Measurements from ENCODE around the gene CCDC92. TPM values are rescaled to one million over a fixed set of nuclear protein-coding genes. Genes with fewer than 3 reads are reported as not detected.

Gene CCDC92
- total RNA-seq, 4 donors from 2014 or later = 6.5 to 17.1 (median 10.6) TPM

DNA sequence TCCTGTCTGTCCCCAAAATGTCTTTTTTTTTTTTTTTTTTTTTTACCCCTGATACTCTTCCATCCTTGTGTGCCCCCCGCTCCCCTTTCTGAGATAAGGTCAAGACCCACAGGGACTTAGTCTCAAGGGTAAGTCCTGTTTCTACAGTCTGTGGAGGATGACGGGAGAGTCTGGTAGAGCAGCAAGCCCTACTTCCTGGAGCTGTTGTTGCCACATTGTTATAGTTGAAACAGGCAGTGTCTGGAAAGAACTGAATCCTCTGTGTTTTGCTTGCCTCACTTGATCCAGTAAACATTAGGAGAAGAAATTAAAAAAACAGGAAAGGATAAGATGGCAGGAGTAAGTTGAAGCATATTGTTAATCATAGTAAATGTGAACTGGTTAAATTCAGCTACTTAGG, 45.9 kb upstream of the CCDC92 start:
- TF ChIP-seq POLR2AphosphoS5 (IDR thresholded peaks at IDR 0.05) (no peak), EP300 (IDR thresholded peaks at IDR 0.05) (no peak), POLR2A (IDR thresholded peaks at IDR 0.05) (no peak)
- TF ChIP-seq, protein P1, sequence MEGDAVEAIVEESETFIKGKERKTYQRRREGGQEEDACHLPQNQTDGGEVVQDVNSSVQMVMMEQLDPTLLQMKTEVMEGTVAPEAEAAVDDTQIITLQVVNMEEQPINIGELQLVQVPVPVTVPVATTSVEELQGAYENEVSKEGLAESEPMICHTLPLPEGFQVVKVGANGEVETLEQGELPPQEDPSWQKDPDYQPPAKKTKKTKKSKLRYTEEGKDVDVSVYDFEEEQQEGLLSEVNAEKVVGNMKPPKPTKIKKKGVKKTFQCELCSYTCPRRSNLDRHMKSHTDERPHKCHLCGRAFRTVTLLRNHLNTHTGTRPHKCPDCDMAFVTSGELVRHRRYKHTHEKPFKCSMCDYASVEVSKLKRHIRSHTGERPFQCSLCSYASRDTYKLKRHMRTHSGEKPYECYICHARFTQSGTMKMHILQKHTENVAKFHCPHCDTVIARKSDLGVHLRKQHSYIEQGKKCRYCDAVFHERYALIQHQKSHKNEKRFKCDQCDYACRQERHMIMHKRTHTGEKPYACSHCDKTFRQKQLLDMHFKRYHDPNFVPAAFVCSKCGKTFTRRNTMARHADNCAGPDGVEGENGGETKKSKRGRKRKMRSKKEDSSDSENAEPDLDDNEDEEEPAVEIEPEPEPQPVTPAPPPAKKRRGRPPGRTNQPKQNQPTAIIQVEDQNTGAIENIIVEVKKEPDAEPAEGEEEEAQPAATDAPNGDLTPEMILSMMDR (IDR thresholded peaks at IDR 0.05) = no peak
- WGBS = 81% methylated on average over 2 of the region's 2 CpGs
- Histone ChIP-seq H3K36me3 (peaks cover 7% of the 10 kb centered on the region), H3K4me1 (peaks cover 5% of the 10 kb centered on the region), H3K27me3 (no peaks in the 10 kb centered on the region), H3K4me3 (no peak overlapping the region), H3K9me3 (no peaks in the 10 kb centered on the region), H3K27ac (no peak overlapping the region)
- no peak for DNase-seq (ENCODE audit: low spot score in 2 of 2)

DNA sequence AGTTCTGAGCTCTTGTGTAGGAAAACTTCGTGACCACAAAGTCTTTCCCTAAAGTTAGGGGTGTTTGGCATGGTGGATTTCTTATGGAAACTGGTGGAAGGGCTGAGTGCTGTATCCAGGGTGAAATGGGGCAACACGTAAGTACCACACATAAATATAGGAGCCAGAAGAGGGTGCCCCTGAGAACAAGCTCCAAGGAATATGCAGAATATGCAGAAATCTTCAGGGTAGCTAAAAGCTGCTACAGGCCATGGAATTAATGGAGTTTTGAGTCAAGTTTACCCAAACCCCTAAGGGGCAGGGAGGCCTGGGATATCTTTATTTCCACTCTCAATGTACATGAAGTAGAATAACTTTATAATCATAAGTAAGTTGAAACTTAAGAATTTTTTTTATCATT, 44.4 kb upstream of the CCDC92 start:
- Histone ChIP-seq H3K4me3 (no peak overlapping the region), H3K36me3 (peaks cover 21% of the 10 kb centered on the region), H3K27ac (no peak overlapping the region), H3K27me3 (no peaks in the 10 kb centered on the region), H3K4me1 (peaks cover 5% of the 10 kb centered on the region), H3K9me3 (no peaks in the 10 kb centered on the region)
- no peak for DNase-seq (ENCODE audit: low spot score in 2 of 2)
- WGBS = 97% methylated on average over 2 of the region's 2 CpGs
- TF ChIP-seq, protein P1 (IDR thresholded peaks at IDR 0.05) = no peak
- TF ChIP-seq POLR2AphosphoS5 (IDR thresholded peaks at IDR 0.05) = no peak
- no peak for TF ChIP-seq EP300 (IDR thresholded peaks at IDR 0.05)
- no peak for TF ChIP-seq POLR2A (IDR thresholded peaks at IDR 0.05)

DNA sequence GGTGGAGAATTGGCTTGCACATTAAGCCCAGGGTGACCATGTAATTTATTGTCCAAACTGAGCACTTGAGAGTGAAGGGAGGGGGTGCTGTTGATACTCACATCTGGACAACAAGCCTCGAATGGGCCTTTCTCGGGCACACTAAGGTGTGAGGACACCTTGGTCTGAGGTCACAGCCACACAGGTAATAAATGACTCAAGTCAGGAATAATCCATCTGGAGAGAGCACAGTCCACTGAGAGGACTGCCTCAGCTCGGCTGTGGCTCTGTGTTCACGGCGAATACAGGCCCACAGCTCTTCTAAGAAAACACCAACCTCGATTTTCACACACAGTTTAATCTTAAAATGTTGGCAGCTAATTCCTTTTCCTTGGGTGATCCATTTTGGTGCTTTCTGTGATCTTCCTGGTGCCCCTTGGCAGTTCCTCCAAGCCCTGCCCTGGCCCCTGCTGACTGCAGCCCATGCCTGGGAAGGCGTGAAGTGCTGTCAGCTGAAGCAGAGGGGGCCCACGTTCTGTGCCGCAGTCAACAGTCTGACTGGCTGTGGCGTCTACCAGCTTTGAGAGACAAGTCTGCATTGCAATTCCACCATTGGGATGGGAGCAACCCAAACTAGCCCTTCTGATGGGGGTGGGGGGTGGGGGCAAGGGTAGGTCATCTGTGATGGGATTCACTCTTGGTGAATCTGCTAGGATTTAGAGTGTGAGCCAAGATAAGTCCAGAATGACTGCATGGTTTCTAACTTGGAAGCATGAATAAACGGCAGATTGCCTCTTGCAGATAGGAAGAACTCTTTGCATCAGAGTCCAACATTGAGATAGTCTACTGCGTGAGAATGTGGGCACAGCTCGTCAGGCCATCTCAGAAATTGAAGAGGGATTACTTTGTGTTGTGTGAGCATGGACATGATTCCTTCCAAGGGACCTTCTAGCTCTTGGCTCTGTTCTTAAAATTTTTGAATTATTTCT, 43.1 kb upstream of the CCDC92 start:
- Histone ChIP-seq H3K36me3 (peaks cover 33% of the 10 kb centered on the region), H3K27ac (no peak overlapping the region), H3K4me1 (peaks cover 3% of the 10 kb centered on the region), H3K4me3 (no peak overlapping the region), H3K9me3 (no peaks in the 10 kb centered on the region), H3K27me3 (no peaks in the 10 kb centered on the region)
- WGBS = 95% methylated on average over 12 of the region's 13 CpGs
- no peak for DNase-seq (ENCODE audit: low spot score in 2 of 2)
- TF ChIP-seq POLR2AphosphoS5 (IDR thresholded peaks at IDR 0.05) (no peak), POLR2A (IDR thresholded peaks at IDR 0.05) (no peak)
- TF ChIP-seq, protein P1 (IDR thresholded peaks at IDR 0.05) = no peak

DNA sequence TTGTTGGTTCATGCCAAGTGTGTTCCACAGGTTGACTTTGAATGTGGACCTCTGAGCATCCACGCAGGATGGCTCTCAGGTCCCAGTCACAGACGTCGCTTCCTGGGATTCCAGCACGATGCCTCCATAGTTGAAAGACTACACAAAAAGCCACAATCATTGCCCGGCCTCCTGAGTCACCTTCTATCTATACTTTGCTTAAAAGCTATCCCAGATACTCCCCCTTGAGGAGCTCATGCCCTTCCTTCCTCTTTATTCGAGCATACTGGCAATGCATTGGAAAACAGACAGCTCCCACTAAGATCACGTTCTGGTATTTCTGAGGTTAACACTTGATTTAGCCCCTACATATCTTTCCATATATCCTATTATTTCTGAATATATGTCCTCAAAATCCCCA, 40.4 kb upstream of the CCDC92 start:
- DNase-seq (ENCODE audit: low spot score in 2 of 2) = no peak
- no peak overlapping the region for H3K27ac ChIP-seq
- H3K27me3 ChIP-seq = no peaks in the 10 kb centered on the region
- TF ChIP-seq, protein P1 (IDR thresholded peaks at IDR 0.05) = no peak
- no peak for TF ChIP-seq POLR2A (IDR thresholded peaks at IDR 0.05)
- no peaks in the 10 kb centered on the region for H3K9me3 ChIP-seq
- H3K36me3 ChIP-seq = peaks cover 35% of the 10 kb centered on the region
- no peak overlapping the region for H3K4me3 ChIP-seq
- 93% methylated on average over 7 of the region's 7 CpGs for WGBS
- H3K4me1 ChIP-seq = no peaks in the 10 kb centered on the region

DNA sequence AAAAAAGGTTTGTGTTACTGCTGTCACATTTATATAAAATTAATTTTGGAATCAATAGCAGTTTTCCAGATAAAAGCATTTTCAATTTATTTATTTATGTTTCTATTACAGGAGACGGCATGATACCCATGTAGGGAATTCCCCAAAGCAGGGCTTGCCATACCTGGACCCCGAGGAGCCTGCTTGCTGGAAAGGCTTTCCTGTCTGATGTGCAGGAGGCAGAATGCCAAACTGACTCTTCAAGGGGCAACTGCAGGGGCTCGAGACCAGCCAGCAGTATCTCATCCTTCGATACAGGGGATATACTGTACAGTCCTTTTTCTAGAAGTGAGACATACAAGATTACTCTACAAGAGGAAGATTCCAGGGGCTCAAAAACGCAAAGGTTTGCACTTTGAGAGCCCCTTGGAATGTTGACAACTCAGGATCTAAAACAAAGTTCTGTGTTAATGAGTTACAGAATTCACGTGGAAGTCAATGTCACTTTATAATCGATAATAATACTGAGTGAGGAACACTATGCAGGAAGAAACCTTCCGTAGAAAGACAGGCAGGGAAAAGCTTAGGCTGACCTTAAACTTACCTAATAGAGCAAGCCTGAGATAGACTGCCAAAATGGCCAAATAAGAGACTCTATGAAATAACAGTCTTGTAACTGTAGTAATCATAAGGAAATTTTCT, 38.9 kb upstream of the CCDC92 start:
- no peaks in the 10 kb centered on the region for H3K27me3 ChIP-seq
- peaks cover 35% of the 10 kb centered on the region for H3K36me3 ChIP-seq
- DNase-seq (ENCODE audit: low spot score in 2 of 2) = no peak
- 85% methylated on average over 8 of the region's 8 CpGs for WGBS
- no peak overlapping the region for H3K27ac ChIP-seq
- H3K4me3 ChIP-seq = no peak overlapping the region
- H3K9me3 ChIP-seq = no peaks in the 10 kb centered on the region
- TF ChIP-seq EP300 (IDR thresholded peaks at IDR 0.05) (no peak), POLR2AphosphoS5 (IDR thresholded peaks at IDR 0.05) (no peak), POLR2A (IDR thresholded peaks at IDR 0.05) (no peak)
- TF ChIP-seq, protein P1 (IDR thresholded peaks at IDR 0.05) = no peak
- peaks cover 5% of the 10 kb centered on the region for H3K4me1 ChIP-seq

All from suprapubic skin (tissue), 4 donors.